Measurements from ENCODE around the gene RAP2A.

Gene RAP2A

DNA sequence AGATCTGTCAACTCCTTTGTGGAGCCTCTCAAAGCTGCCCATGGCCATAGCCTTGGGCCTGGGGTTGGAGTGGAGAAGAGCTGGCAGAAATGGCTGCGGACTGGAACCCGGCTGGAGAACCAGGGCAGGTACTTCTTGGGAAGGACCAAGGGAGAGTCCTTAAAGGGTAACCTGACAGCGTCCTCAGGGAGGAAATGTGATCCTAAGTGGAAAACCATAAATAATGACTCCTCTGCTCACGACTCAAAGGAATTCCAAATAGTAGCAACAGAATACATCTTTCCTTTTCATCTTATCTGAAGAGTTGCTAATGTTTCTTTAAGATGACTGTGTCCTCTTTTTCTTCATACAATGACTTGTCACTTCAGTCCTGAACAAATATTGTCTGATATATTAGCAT, 41.0 kb downstream of the RAP2A start:
- no peaks in the 10 kb centered on the region for H3K9me3 Mint-ChIP-seq

DNA sequence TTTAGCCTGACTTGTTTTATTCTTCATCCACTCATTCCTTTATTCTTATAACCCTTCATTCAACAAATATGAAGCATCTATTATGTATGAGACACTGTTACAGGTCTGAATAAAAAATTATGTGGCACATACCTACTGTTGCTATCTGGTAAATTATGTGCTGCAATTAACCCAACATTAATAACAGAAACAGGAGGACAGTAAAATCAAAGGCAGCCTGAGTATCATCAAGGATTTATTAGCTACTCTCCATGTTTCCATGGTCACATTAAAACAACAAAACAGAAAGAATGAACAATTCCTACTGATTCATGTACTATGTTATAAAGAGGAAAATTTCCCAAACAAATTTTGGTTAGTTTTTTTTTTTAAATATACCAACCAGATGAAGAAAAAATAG, 43.9 kb downstream of the RAP2A start:
- Mint-ChIP-seq H3K27ac (no peak overlapping the region), H3K9me3 (no peaks in the 10 kb centered on the region), H3K27me3 (peaks cover 3% of the 10 kb centered on the region), H3K4me3 (no peak overlapping the region), H3K4me1 (ENCODE audit: low read depth) (no peaks in the 10 kb centered on the region), H3K36me3 (ENCODE audit: low read depth) (no peaks in the 10 kb centered on the region)
- intact Hi-C loops (cut with micrococcal nuclease): no loop called here

More for the DNA sequence above, 41.0 kb downstream of the RAP2A start:
- peaks cover 8% of the 10 kb centered on the region for H3K4me1 Mint-ChIP-seq (ENCODE audit: low read depth)
- H3K36me3 Mint-ChIP-seq (ENCODE audit: low read depth): no peaks in the 10 kb centered on the region
- peaks cover 3% of the 10 kb centered on the region for H3K27me3 Mint-ChIP-seq
- intact Hi-C loops (cut with micrococcal nuclease): no loop called here
- no peak overlapping the region for H3K4me3 Mint-ChIP-seq
- no peak overlapping the region for H3K27ac Mint-ChIP-seq

DNA sequence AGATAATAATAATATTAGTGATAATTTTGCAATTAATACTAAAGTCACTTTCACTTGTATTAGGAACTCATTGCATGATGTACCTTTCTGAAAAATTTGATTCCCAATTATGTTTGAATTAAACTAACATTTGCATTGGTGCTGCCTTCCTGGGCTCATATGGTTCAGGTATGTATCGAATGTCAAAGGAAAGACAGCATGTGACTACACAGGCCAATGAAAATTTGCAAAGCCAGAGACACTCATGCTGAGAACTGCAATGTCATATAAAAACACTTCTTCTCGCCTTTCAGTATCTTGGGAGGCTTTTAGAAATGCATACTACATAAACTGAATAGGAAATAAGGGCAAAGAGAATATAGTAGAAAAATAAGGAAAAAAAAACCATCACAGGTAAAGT, 44.3 kb downstream of the RAP2A start:
- Mint-ChIP-seq H3K4me3 (no peak overlapping the region), H3K27ac (no peak overlapping the region), H3K4me1 (ENCODE audit: low read depth) (no peaks in the 10 kb centered on the region), H3K36me3 (ENCODE audit: low read depth) (no peaks in the 10 kb centered on the region), H3K9me3 (no peaks in the 10 kb centered on the region), H3K27me3 (peaks cover 3% of the 10 kb centered on the region)
- intact Hi-C loops (cut with micrococcal nuclease): no loop called here

DNA sequence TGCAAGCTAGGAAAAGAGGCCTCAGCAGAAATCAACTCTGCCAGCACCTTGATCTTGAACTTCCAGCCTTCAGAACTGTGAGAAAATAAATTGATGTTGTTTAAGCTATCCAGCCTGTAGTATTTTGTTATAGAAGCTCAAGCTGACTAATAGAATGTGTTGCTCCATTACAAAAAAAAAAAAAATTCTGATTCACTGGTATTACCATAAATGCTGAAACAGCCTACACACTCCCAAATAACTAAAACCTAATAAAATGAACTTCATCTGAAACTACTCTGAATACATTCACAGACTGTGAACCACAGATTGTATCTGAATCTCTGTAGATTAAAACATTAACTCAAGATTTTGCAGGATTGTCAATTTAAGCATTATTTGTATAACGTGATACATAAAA, 49.5 kb downstream of the RAP2A start:
- Mint-ChIP-seq H3K4me1 (ENCODE audit: low read depth) (no peaks in the 10 kb centered on the region), H3K4me3 (no peak overlapping the region), H3K9me3 (no peaks in the 10 kb centered on the region), H3K27ac (no peak overlapping the region), H3K36me3 (ENCODE audit: low read depth) (no peaks in the 10 kb centered on the region), H3K27me3 (no peaks in the 10 kb centered on the region)
- intact Hi-C loops (cut with micrococcal nuclease): no loop called here

DNA sequence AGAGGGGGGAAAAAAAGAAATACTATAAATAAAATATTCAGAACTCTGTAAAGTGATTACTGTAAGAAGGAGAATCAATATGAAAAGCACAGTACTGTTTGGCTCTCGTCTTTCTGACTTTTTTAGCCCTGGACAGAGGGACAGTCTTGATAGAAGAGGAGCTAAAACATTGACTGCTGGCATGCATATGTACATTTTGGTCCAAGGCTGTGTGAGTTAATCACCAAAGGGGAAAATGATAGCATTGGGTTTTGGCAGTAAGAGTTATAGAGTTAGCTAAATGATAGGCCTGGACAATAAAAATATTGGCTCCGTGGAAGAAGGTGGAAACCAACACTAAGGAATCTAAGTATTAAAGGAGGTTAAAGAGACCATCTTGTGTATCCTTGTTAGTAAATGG, 50.3 kb downstream of the RAP2A start:
- intact Hi-C loops (cut with micrococcal nuclease): no loop called here
- Mint-ChIP-seq H3K27me3 (no peaks in the 10 kb centered on the region), H3K9me3 (no peaks in the 10 kb centered on the region), H3K27ac (no peak overlapping the region), H3K36me3 (ENCODE audit: low read depth) (no peaks in the 10 kb centered on the region), H3K4me1 (ENCODE audit: low read depth) (no peaks in the 10 kb centered on the region), H3K4me3 (no peak overlapping the region)

DNA sequence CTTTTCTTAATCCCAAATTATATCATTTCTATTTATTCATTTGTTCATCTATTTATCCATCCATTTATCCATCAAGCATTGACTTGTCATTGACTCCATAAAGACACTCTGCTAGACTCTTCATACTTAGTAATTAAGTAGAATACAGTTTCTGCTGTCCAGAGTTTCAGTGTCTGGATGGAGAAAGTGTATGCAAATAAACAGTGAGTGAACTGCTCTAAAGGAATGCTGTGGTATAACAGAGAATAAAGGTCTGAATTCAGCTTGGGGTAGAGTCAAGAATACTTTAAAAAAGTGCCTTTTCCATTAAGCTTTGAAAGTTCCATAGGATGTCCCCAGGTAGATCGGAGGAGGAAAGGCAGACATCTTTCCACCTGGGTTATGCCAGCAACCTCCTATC, 51.4 kb downstream of the RAP2A start:
- no peak overlapping the region for H3K27ac Mint-ChIP-seq
- no peaks in the 10 kb centered on the region for H3K9me3 Mint-ChIP-seq
- no peak overlapping the region for H3K4me3 Mint-ChIP-seq
- H3K27me3 Mint-ChIP-seq: no peaks in the 10 kb centered on the region
- H3K4me1 Mint-ChIP-seq (ENCODE audit: low read depth): no peaks in the 10 kb centered on the region
- H3K36me3 Mint-ChIP-seq (ENCODE audit: low read depth): no peaks in the 10 kb centered on the region
- intact Hi-C loops (cut with micrococcal nuclease): no loop called here

DNA sequence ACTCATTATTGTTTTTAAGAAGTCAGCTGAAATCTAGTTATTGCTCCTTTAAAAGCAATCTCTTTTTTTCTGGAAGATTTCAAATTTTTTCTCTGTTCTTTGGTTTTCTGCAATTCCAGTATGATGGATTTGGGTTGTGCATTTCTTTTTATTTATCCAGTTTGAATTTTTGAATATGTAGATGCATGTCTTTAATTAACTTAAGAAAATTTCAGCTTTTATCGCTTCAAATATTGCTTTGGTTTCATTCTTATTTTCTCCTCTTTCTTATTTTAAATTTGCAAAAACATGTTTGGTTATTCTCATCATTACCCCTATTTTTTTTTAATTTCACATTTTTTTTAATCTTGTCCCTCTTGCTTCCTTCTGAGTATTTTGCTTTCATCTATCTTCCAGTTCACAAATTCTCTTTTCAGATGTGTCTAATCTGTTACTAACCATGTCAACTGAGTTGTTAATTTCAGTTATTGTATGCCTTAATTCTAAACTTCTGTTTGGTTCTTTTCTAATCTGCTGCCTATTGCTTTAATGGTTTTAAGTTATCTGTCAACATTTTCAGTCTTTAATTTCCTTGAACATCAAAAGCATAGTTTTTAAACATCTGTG, 56.8 kb downstream of the RAP2A start:
- no peaks in the 10 kb centered on the region for H3K36me3 Mint-ChIP-seq (ENCODE audit: low read depth)
- H3K4me1 Mint-ChIP-seq (ENCODE audit: low read depth): no peaks in the 10 kb centered on the region
- peaks cover 19% of the 10 kb centered on the region for H3K9me3 Mint-ChIP-seq
- no peak overlapping the region for H3K4me3 Mint-ChIP-seq
- H3K27ac Mint-ChIP-seq: no peak overlapping the region
- H3K27me3 Mint-ChIP-seq: no peaks in the 10 kb centered on the region
- intact Hi-C loops (cut with micrococcal nuclease): no loop called here

DNA sequence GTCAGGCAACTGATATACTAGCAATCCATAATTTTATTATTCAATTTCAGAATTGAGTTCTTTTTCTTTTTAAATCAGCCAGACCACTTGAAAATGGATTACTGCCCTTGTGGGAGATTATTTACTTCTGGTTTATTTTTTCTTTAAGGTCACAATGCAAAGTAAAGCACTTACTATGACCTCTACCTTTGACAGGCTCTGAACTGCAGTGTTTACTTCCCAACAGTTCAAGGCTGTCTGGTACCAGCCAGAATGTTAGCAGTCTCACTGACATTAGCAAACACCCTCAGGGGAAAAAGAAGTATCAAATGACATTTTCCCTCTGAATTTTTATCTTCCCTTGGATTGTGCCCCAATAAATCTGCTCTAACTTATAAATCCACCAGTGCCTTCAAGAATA, 57.5 kb downstream of the RAP2A start:
- H3K27me3 Mint-ChIP-seq: no peaks in the 10 kb centered on the region
- peaks cover 19% of the 10 kb centered on the region for H3K9me3 Mint-ChIP-seq
- H3K36me3 Mint-ChIP-seq (ENCODE audit: low read depth): no peaks in the 10 kb centered on the region
- H3K4me1 Mint-ChIP-seq (ENCODE audit: low read depth): no peaks in the 10 kb centered on the region
- H3K27ac Mint-ChIP-seq: no peak overlapping the region
- intact Hi-C loops (cut with micrococcal nuclease): no loop called here
- no peak overlapping the region for H3K4me3 Mint-ChIP-seq

DNA sequence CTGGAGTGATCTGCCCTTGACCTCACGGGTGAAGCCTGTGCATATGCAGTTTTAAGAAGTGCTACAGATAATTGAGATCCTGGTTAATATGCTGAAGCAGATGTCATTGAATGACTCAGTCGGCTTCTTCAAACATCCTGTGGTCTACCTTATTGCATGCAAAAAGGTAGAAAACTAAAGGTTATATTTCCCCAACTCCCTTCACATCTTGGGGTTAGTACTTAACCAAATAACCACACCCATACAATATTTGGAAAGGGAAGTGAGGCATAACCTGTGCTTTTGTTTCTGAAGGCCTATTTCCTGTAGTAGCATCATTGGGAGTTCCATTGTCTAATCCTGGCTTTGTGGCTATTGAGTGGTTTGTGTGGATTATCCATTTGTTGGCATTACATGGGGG, 58.3 kb downstream of the RAP2A start:
- no peaks in the 10 kb centered on the region for H3K4me1 Mint-ChIP-seq (ENCODE audit: low read depth)
- H3K4me3 Mint-ChIP-seq: no peak overlapping the region
- H3K27ac Mint-ChIP-seq: no peak overlapping the region
- intact Hi-C loops (cut with micrococcal nuclease): no loop called here
- H3K27me3 Mint-ChIP-seq: peaks cover 3% of the 10 kb centered on the region
- H3K9me3 Mint-ChIP-seq: peaks cover 19% of the 10 kb centered on the region
- no peaks in the 10 kb centered on the region for H3K36me3 Mint-ChIP-seq (ENCODE audit: low read depth)

DNA sequence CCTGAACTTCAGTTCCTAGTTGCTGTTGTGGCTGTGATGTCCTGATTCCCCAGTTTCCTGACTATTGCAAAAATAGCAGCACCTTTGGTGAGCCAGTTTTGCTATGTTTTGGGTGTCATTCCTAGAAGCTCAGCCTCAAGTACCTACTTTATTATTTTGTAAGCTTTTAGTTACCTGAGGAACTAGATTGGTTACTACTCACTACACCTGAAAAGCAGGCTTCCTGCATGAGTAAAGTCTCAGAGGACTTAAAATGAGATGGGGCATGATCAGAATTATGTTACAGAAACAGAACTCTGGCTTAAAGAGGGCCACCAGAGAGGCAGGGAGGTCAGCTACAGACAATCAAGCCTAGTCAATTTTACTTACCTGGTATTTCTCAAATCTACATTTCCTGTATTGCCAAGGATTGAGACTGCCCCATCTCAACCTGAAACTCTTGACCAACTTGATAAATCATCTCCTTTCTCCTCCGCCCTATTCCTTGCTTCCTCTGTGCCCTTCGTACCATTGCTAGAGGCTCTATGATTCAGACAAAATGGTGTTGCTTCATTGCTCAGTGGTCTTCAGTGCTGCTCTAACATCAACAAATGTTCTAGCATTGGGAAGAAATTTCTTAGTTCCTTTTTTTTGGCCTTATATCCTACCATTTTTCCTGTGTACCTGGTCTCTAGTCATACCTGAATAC, 58.9 kb downstream of the RAP2A start:
- H3K36me3 Mint-ChIP-seq (ENCODE audit: low read depth): no peaks in the 10 kb centered on the region
- H3K9me3 Mint-ChIP-seq: peaks cover 19% of the 10 kb centered on the region
- H3K27me3 Mint-ChIP-seq: peaks cover 3% of the 10 kb centered on the region
- intact Hi-C loops (cut with micrococcal nuclease): no loop called here
- H3K4me3 Mint-ChIP-seq: no peak overlapping the region
- no peak overlapping the region for H3K27ac Mint-ChIP-seq
- H3K4me1 Mint-ChIP-seq (ENCODE audit: low read depth): no peaks in the 10 kb centered on the region

DNA sequence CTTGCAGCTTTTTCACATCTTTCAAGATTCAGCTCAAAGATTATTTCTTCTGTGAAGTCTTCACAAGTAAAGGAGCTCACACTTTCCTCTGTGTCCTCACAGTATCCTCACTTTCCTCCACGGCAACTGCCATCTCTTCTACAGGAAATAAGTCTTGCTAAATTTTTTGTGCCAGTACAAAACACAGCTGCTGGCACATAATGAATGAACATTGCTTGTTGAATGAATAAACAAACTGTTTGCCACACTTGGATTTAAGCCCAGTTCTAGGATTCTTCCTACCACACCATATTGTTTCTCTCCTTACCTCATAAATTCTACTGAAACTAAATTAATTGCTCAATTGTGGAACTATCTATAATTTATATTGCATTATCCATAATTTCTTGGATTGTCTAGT, 59.5 kb downstream of the RAP2A start:
- no peak overlapping the region for H3K27ac Mint-ChIP-seq
- H3K9me3 Mint-ChIP-seq: peaks cover 19% of the 10 kb centered on the region
- H3K27me3 Mint-ChIP-seq: peaks cover 3% of the 10 kb centered on the region
- H3K4me1 Mint-ChIP-seq (ENCODE audit: low read depth): no peaks in the 10 kb centered on the region
- H3K4me3 Mint-ChIP-seq: no peak overlapping the region
- H3K36me3 Mint-ChIP-seq (ENCODE audit: low read depth): no peaks in the 10 kb centered on the region
- intact Hi-C loops (cut with micrococcal nuclease): no loop called here

DNA sequence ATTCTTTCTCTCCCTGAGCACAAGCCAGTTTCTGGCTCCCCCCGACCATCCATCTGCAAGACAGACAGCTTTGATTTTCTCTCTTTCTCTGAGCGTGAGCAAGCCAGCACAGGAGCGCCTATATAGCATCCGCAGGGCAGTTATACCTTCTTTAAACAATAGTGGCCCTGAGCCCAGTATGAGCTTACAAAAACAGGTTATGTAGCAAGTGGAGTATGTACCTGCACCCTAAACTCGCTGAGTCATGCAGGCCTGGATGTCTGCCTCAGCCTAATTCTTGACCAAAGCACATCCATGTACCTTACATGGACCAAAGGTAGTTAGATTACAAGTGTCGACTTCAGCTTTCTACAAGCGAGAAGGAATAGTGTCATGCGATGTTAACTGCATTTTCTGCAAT, 61.7 kb downstream of the RAP2A start:
- Mint-ChIP-seq H3K4me1 (ENCODE audit: low read depth) (no peaks in the 10 kb centered on the region), H3K9me3 (peaks cover 17% of the 10 kb centered on the region), H3K27me3 (peaks cover 3% of the 10 kb centered on the region), H3K4me3 (no peak overlapping the region), H3K36me3 (ENCODE audit: low read depth) (no peaks in the 10 kb centered on the region), H3K27ac (no peak overlapping the region)
- intact Hi-C loops (cut with micrococcal nuclease): no loop called here

DNA sequence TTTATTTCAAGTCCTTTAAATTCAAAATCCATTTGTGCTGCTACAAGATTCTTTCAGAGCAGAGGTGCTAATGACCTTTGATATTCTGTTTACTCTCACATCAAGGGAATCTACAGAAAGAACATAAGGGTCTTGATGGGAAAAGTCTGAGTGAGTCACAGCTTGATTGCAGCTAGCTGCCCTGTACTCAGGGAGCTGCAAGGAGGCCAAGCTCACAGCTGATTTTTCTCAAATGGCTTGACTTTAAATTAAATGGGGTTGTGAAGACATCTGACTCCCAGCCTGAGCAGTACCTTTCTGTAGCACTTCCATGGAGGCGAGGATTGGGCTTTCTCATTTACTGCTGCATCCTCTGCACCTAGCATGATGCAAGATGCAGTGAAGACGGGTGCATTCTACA, 62.5 kb downstream of the RAP2A start:
- Mint-ChIP-seq H3K27ac (no peak overlapping the region), H3K4me1 (ENCODE audit: low read depth) (no peaks in the 10 kb centered on the region), H3K9me3 (peaks cover 8% of the 10 kb centered on the region), H3K27me3 (peaks cover 3% of the 10 kb centered on the region), H3K4me3 (no peak overlapping the region), H3K36me3 (ENCODE audit: low read depth) (no peaks in the 10 kb centered on the region)
- intact Hi-C loops (cut with micrococcal nuclease): no loop called here

DNA sequence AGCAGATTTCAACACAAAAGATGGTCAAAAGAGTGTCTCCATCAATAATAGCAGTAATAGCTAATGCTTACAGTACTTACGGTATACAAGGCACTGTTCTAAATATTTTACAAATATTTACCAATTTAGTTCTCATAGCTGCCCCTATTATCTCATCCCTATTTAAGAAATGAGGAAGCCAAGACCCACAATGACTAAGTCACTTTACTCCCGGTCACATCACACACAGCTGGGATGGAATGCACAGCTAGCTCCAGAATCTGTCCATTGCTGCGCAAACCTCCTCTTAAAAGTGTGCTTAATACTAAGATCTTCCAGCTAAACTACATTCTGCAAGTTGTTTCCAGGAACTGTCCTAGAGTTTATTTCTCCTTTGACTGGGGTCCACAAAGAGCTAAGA, 63.4 kb downstream of the RAP2A start:
- Mint-ChIP-seq H3K36me3 (ENCODE audit: low read depth) (no peaks in the 10 kb centered on the region), H3K4me3 (no peak overlapping the region), H3K9me3 (peaks cover 8% of the 10 kb centered on the region), H3K27ac (no peak overlapping the region), H3K4me1 (ENCODE audit: low read depth) (no peaks in the 10 kb centered on the region), H3K27me3 (peaks cover 3% of the 10 kb centered on the region)
- intact Hi-C loops (cut with micrococcal nuclease): no loop called here

DNA sequence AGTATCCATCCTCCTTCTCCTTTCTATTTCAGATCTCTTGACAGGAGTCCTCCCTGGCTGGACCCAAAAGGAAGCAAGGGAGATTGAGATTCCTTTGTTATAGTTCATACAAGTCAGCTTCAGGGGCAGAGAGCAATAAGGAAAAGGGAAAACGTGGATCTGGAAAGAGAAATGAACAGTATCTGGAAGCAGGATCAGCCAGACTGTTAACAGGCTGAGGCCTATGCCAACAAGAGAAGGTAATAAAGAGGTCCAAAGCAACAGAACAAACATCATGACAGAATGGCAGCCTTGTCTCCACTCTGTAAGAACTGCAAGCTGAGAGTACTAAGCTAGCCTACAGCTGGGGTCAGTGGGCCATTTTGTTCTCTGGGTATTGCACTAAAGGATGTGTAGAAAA, 64.5 kb downstream of the RAP2A start:
- intact Hi-C loops (cut with micrococcal nuclease): no loop called here
- peaks cover 4% of the 10 kb centered on the region for H3K27me3 Mint-ChIP-seq
- H3K4me1 Mint-ChIP-seq (ENCODE audit: low read depth): no peaks in the 10 kb centered on the region
- no peak overlapping the region for H3K27ac Mint-ChIP-seq
- no peaks in the 10 kb centered on the region for H3K36me3 Mint-ChIP-seq (ENCODE audit: low read depth)
- no peak overlapping the region for H3K4me3 Mint-ChIP-seq
- peaks cover 2% of the 10 kb centered on the region for H3K9me3 Mint-ChIP-seq
